ENCODE measurements around the gene CYP2J2. TPM values are rescaled to one million over a fixed set of nuclear protein-coding genes. Genes with fewer than 3 reads are reported as not detected.

Gene CYP2J2
- total RNA-seq, 1 experiment from 2014 or later = 0.29 TPM

DNA sequence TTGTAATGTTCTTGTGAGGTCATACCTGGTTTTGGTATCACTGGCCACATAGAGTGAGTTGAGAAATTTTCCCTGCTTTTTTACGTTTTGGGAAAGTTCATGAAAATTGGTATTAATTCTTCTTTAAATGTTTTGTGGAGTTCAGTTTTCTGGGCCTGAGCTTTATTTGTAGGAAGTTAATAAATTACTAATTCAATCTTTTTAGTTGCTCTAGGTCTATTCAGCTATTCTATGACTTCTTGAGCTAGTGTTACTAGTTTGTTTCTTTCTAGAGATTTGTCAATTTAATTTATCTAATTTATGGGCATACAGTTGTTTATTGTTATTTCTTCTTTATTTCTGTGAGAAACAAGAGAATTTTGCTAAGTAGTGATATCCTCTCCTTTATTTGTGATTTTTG is 74.5 kb downstream of the CYP2J2 start:
- BruUV-seq (replicated peaks) = no TSS peak
- no peaks in the 10 kb centered on the region for H3K36me3 ChIP-seq (ENCODE audit: control insufficient read depth, insufficient read depth, low read length)
- H3K27me3 ChIP-seq (replicated peaks; ENCODE audit: control insufficient read depth, insufficient read depth, low read length) = no peaks in the 10 kb centered on the region
- Mint-ChIP-seq H3K4me1 (ENCODE audit: low read depth, unreplicated experiment) (no peaks in the 10 kb centered on the region), H3K4me3 (ENCODE audit: unreplicated experiment) (no peak overlapping the region), H3K27me3 (ENCODE audit: insufficient read depth, unreplicated experiment) (no peaks in the 10 kb centered on the region), H3K36me3 (ENCODE audit: insufficient read depth, unreplicated experiment) (peaks cover 6% of the 10 kb centered on the region), H3K27ac (ENCODE audit: unreplicated experiment) (no peak overlapping the region), H3K9me3 (ENCODE audit: unreplicated experiment) (peaks cover 7% of the 10 kb centered on the region)
- ChIA-PET POLR2A (no interaction called here), CTCF (no interaction called here)
- TF ChIP-seq, protein P1, sequence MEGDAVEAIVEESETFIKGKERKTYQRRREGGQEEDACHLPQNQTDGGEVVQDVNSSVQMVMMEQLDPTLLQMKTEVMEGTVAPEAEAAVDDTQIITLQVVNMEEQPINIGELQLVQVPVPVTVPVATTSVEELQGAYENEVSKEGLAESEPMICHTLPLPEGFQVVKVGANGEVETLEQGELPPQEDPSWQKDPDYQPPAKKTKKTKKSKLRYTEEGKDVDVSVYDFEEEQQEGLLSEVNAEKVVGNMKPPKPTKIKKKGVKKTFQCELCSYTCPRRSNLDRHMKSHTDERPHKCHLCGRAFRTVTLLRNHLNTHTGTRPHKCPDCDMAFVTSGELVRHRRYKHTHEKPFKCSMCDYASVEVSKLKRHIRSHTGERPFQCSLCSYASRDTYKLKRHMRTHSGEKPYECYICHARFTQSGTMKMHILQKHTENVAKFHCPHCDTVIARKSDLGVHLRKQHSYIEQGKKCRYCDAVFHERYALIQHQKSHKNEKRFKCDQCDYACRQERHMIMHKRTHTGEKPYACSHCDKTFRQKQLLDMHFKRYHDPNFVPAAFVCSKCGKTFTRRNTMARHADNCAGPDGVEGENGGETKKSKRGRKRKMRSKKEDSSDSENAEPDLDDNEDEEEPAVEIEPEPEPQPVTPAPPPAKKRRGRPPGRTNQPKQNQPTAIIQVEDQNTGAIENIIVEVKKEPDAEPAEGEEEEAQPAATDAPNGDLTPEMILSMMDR (IDR thresholded peaks at IDR 0.05; ENCODE audit: insufficient read depth in 1 of 2, low read depth in 1 of 2, low read length in 1 of 2, severe bottlenecking in 1 of 2, unreplicated experiment in 1 of 2) = no peak
- H3K9me3 ChIP-seq = no peaks in the 10 kb centered on the region
- H3K4me3 ChIP-seq (ENCODE audit: low read depth, low read length) = no peak overlapping the region
- peaks cover 7% of the 10 kb centered on the region for H3K4me1 ChIP-seq
- intact Hi-C loops (cut with micrococcal nuclease; ENCODE audit: unreplicated experiment) = no loop called here
- DNase-seq = no peak

DNA sequence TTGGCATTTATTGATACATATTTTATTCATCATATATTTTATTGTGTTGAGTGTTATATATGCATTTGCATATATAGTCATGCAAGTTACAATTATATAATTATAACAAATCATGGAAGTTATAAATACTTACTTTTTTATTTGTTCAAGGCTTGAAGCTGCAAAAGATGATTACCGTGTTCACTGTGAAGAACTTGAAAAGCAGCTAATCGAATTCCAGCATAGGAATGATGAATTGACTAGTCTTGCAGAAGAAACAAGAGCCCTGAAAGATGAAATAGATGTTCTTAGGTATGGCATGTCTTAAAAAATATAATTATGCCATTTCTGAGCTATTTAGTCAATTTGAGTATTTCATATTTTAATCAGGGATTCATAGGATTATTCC is 79.7 kb downstream of the CYP2J2 start:
- intact Hi-C loops (cut with micrococcal nuclease; ENCODE audit: unreplicated experiment) = no loop called here
- ChIA-PET CTCF (no interaction called here), POLR2A (no interaction called here)
- TF ChIP-seq, protein P1 (IDR thresholded peaks at IDR 0.05; ENCODE audit: insufficient read depth in 1 of 2, low read depth in 1 of 2, low read length in 1 of 2, severe bottlenecking in 1 of 2, unreplicated experiment in 1 of 2) = no peak
- Histone ChIP-seq H3K9me3 (no peaks in the 10 kb centered on the region), H3K4me3 (ENCODE audit: low read depth, low read length) (no peak overlapping the region), H3K36me3 (ENCODE audit: control insufficient read depth, insufficient read depth, low read length) (no peaks in the 10 kb centered on the region), H3K4me1 (no peaks in the 10 kb centered on the region), H3K27me3 (replicated peaks; ENCODE audit: control insufficient read depth, insufficient read depth, low read length) (no peaks in the 10 kb centered on the region)
- H3K36me3 Mint-ChIP-seq (ENCODE audit: insufficient read depth, unreplicated experiment) = peaks cover 11% of the 10 kb centered on the region
- H3K9me3 Mint-ChIP-seq (ENCODE audit: unreplicated experiment) = no peaks in the 10 kb centered on the region
- H3K27me3 Mint-ChIP-seq (ENCODE audit: insufficient read depth, unreplicated experiment) = no peaks in the 10 kb centered on the region
- no peak overlapping the region for H3K27ac Mint-ChIP-seq (ENCODE audit: unreplicated experiment)
- H3K4me3 Mint-ChIP-seq (ENCODE audit: unreplicated experiment) = no peak overlapping the region
- no peak for DNase-seq
- no peaks in the 10 kb centered on the region for H3K4me1 Mint-ChIP-seq (ENCODE audit: low read depth, unreplicated experiment)
- no TSS peak for BruUV-seq (replicated peaks)

DNA sequence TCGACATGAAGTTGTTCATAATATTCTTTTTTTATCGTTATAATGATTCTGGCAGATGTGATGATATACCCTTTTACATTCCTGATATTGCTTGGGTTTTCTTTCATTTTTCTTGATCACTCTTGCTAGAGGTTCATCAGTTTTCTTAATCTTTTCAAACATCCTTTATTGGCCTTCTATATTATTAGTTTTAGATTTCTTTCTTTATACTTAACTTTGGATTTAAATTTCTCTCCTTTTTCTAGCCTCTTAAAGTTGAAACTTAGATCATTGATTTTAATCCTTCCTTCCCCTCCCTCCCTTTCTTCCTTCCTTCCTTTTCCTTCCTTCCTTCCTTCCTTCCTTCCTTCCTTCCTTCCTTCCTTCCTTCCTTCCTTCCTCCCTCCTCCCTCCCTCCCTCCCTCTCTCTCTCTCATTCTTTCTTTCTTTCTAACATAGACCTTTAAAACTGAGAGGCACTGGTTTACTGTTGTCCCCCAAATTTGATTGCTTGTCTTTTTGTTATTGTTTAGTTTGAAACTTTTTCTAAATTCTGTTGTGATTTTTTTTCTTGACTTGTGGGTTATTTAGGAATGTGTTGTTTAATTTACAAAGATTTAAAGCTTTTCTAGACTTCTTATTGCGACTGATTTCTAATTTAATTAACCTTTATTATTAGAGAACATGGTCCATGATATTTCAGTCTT is 80.2 kb downstream of the CYP2J2 start:
- H3K27me3 Mint-ChIP-seq (ENCODE audit: insufficient read depth, unreplicated experiment) = no peaks in the 10 kb centered on the region
- H3K9me3 Mint-ChIP-seq (ENCODE audit: unreplicated experiment) = no peaks in the 10 kb centered on the region
- intact Hi-C loops (cut with micrococcal nuclease; ENCODE audit: unreplicated experiment) = no loop called here
- H3K4me1 Mint-ChIP-seq (ENCODE audit: low read depth, unreplicated experiment) = no peaks in the 10 kb centered on the region
- POLR2A ChIA-PET = no interaction called here
- CTCF ChIA-PET = no interaction called here
- no TSS peak for BruUV-seq (replicated peaks)
- H3K36me3 Mint-ChIP-seq (ENCODE audit: insufficient read depth, unreplicated experiment) = peaks cover 11% of the 10 kb centered on the region
- no peak overlapping the region for H3K27ac Mint-ChIP-seq (ENCODE audit: unreplicated experiment)
- Histone ChIP-seq H3K36me3 (ENCODE audit: control insufficient read depth, insufficient read depth, low read length) (no peaks in the 10 kb centered on the region), H3K9me3 (no peaks in the 10 kb centered on the region), H3K27me3 (replicated peaks; ENCODE audit: control insufficient read depth, insufficient read depth, low read length) (no peaks in the 10 kb centered on the region), H3K4me1 (no peaks in the 10 kb centered on the region), H3K4me3 (ENCODE audit: low read depth, low read length) (no peak overlapping the region)
- TF ChIP-seq, protein P1 (IDR thresholded peaks at IDR 0.05; ENCODE audit: insufficient read depth in 1 of 2, low read depth in 1 of 2, low read length in 1 of 2, severe bottlenecking in 1 of 2, unreplicated experiment in 1 of 2) = no peak
- no peak overlapping the region for H3K4me3 Mint-ChIP-seq (ENCODE audit: unreplicated experiment)
- DNase-seq = no peak

Data from Caco-2 (cell line).